HCEC 1CT (cell line): ENCODE data around the gene ODC1.
"Not testable (repeated sequence)": the region's sequence is repeated elsewhere in the genome, so short reads cannot be mapped to it uniquely, and the experiment has no call there.

Experiments
- DNase-seq: peaks from one replicate; pipeline ENCODE4 v3.0.0-alpha.2; 2017

The ODC1 gene

GRCh38 chr2:10452312-10452711, 4.2 kb upstream of the ODC1 start:
- DNase-seq = peak; percentile 92

DNA sequence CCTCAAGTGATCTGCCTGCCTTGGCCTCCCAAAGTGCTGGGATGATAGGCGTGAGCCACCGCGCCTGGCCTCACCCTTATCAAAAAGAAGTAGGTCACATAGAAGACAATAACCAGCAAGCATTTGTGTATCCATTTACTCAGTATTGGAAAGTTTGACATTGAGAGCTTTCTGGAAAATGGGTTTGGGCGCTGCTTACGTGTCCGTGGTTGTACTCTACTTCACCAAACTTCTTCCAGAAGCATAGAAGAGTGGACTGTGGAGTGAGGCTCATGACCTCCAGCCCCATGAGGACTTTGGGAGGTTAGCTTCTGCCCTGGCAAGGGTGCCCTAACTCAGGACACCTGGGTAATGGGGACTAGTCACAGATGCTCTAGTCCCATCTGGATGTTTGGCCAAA, 3.7 kb upstream of the ODC1 start:
- DNase-seq = no peak

GRCh38 chr2:10449838-10450691, 1.9 kb upstream of the ODC1 start:
- no peak for DNase-seq

- DNase-seq = no peak
Measured at GRCh38 chr2:10449486-10449831, 1.3 kb upstream of the ODC1 start.

DNA sequence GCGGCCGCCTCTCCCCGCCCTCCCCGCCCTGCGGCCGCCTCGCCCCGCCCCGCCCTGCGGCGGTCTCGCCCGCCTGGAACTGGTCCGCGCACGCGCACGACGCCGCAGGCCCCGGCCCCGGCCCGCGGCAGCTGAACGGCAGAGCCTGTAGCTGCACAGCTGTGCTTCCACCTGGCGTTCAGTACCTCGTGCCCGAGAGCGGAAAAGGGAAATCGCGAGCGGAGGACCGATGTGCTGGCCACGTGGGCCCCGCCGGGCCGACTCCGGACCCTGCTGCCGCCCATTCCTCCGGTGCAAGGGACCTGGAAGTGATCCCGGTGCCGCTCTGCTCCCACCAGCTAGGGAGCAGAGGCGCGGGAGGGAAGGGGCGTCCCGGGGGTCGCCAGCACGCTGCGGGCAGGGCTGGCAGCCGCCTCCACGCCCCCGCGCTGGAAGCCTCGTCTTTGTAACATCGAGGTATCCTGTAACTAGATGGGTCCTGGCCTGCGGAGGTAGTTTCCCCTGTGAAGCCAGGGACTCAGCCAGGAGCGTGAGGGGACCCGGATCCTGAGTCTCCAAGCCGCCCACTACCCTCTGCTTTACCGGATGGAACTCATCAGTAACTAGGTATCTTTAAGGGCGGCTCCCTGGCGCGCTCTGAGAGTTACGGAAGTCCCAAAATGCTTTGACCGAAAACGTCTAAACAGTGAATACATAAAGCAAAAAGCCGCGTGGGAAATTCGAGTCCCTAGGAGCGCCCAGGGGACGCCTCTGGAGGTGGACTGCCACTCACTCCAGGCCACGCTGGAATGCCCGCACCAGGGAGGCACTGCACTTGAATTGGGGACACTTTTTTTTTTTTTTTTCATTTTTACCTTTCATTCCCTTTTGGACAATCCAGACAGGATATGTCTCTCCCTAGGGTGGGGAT, 704 bp upstream of the ODC1 start:
- peak; percentile 89 for DNase-seq

DNA sequence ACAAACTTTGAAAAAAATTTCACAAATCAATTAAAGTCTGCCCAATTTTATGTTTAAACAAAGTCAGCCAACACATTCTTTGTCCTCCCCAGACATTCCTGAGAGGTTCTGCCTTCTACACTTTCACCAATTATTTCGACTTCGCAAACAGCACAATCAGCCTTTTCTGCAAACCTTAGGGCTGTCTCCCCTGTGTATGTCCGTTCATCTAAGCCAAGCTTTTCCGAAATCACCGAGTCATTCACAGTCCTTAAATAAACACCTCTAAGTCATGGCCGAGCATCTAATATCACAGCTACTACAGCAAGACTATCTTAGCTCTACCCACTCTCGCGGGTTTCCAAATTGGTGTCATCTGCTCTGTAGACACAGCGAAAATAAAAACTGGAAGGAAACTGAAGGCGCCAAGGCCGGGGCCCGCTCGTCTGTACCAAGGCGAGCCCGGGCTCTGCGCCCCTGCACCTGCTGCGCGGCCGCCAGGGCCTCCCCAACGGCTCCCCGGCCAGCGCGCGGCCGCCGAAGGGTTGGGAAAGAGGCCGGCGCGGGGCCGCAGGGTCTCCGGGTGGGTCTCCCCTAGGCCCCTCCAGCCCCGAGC, 730 bp downstream of the ODC1 start:
- peak; percentile 27 for DNase-seq

- DNase-seq = no peak
Measured at GRCh38 chr2:10446631-10447030, 1.5 kb downstream of the ODC1 start.

GRCh38 chr2:10444463-10444862, 3.7 kb downstream of the ODC1 start:
- no peak for DNase-seq

- DNase-seq = not testable (repeated sequence)
Measured at GRCh38 chr2:10442469-10443126, 5.5 kb downstream of the ODC1 start.

GRCh38 chr2:10441948-10442347, 6.2 kb downstream of the ODC1 start:
- DNase-seq = no peak

DNA sequence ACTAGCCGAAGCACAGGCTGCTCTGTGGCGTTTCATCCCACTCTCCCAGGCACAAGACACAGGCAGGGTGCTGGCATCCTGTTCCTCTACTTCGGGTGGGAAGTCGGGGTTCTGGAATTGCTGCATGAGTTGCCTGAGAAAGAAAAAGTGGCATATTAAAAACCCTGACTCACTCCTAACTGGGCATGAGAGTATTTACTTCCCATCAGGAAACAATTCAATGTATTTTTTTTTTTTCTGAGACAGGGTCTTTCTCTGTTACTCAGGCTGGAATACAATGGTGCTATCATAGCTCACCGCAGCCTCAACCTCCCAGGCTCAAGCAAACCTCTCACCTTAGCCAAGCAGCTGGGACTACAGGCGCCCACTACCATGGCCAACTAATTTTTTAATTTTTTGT, 7.4 kb downstream of the ODC1 start:
- DNase-seq = no peak

DNA sequence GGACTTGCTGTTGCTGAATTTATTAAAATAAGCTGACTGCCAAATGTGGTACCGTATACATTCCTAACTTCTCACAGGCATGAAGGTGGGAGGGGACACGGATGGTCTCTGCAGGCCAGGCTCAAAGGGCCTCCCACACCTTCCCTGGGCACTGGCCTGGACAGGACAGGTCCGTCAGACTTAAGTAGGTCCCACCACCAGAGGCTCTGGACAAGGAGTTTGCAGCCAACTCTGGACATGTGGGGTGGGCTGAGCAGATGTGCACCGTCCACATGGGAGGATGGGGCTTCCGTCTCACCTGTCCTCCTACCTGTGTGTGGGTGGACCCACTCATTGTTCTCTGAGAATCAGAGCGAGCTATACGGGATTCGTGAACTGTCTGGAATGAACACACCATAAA, 8.2 kb downstream of the ODC1 start:
- no peak for DNase-seq

GRCh38 chr2:10439185-10439879, 8.8 kb downstream of the ODC1 start:
- no peak for DNase-seq

DNA sequence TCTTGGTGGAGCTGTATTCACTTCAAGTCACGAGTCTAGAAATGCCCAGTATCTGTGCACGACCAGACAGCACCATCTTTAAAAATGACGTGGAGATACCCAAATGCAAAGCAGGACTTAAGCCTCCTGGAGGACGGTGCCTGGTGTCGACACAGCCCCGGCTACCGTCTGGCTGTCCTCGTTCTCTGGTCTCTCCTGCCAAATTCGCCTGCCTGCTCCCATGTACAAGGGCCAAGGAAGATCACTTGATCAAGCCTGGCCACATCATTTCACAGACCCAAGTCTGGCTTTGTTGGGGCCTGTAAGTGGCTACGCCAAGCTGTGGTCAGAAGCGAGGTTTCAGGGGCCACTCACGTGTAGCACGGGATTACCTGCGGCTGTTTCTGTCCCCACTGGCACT, 9.4 kb downstream of the ODC1 start:
- DNase-seq = no peak

DNA sequence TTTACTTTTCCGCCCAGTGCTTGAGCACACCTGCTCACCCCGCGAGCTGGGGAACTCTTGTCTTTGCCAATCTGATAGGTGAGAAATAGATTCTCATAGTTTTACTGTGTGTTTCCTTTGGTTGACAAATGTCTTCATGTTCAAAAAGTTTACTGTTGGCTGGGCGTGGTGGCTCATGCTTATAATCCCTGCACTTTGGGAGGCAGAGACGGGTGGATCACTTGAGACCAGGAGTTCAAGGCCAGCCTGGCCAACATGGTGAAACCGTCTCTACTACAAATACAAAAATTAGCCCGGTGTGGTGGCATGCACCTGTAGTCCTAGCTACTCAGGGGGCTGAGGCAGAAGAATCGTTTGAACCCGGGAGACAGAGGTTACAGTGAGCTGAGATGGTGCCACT, 10.3 kb downstream of the ODC1 start:
- DNase-seq = no peak

GRCh38 chr2:10436583-10437110, 11.5 kb downstream of the ODC1 start:
- no peak for DNase-seq

GRCh38 chr2:10435820-10436204, 12.3 kb downstream of the ODC1 start:
- no peak for DNase-seq

GRCh38 chr2:10434886-10435819, 13.0 kb downstream of the ODC1 start:
- peak; percentile 61 for DNase-seq

- DNase-seq = no peak
Measured at GRCh38 chr2:10433947-10434885, 13.9 kb downstream of the ODC1 start.
